Measurements from ENCODE around the gene KRT33A.

DNA sequence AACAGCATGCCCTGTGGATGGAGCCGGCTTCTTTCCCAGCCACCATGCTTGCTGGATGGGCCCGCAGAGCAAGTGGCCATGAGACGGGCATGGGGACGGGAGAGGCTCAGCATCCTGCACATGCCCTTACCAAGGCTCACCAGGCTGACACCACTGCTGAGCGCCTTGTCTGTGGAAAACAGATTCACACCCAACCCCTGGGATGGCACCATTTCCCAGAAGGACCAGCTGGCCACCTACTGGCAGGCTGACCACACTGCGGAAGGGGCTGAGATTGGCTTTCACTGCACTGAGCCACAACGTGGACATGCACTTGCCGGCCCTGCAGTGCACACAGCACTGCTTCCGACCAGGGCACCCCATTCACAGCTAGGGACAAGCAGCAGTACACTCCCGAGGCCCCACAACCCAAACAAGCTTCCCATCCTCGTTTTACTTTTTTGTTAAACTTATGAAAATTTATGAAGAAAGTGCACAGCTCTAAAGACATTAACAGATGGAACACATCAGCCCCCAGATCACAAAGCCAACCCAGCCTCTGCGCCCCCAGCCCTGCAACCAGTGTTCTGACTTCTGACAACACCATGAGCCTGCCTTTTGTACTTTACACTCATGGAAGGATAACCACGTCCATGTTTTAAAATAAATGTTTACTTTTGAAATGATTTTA lies 21.2 kb downstream of the KRT33A start:
- no peak for TF ChIP-seq YY1 (IDR thresholded peaks at IDR 0.05; ENCODE audit: insufficient read depth, insufficient read length)
- TF ChIP-seq ZNF274 (IDR thresholded peaks at IDR 0.05; ENCODE audit: low read depth, low read length): no peak
- TF ChIP-seq SUZ12 (IDR thresholded peaks at IDR 0.05; ENCODE audit: extremely low read depth, insufficient read depth, insufficient read length): no peak

Data from NT2/D1 (cell line).